ENCODE data around the gene ATP6V1E1. TPM values are rescaled to one million over a fixed set of nuclear protein-coding genes. Genes with fewer than 3 reads are reported as not detected.

Gene ATP6V1E1
- total and polyA plus RNA-seq, 10 of the 15 experiments (the other 5 are each of a cell fraction or from before 2014, with no cell fraction given), result 66.7 to 128 (median 87.9) TPM

GRCh38 chr22:17675584-17675983 lies 47.0 kb upstream of the ATP6V1E1 start:
- Histone ChIP-seq H3K4me2 (ENCODE audit: control insufficient read depth, insufficient read depth) (no peak overlapping the region), H3K36me3 (ENCODE audit: control insufficient read depth in 2 of 2, insufficient read depth in 2 of 2, low read length in 1 of 2) (no peaks in the 10 kb centered on the region; a peak in 1 of 4 replicates), H3K27ac (ENCODE audit: control insufficient read depth, insufficient read depth) (no peak overlapping the region), H3K79me2 (ENCODE audit: control insufficient read depth, insufficient read depth, low read length) (no peaks in the 10 kb centered on the region), H4K20me1 (ENCODE audit: control insufficient read depth, insufficient read depth) (no peaks in the 10 kb centered on the region), H3K27me3 (replicated peaks in 1 of 2; ENCODE audit: control insufficient read depth in 2 of 2, insufficient read depth in 2 of 2, low read length in 1 of 2) (no peaks in the 10 kb centered on the region), H3K9me3 (replicated peaks; ENCODE audit: control insufficient read depth, insufficient read depth, low read length) (no peaks in the 10 kb centered on the region), H2AFZ (ENCODE audit: control insufficient read depth, low read depth, low read length) (no peak overlapping the region), H3K4me3 (no peak overlapping the region), H3K9ac (ENCODE audit: control insufficient read depth, insufficient read depth, low read length) (no peak overlapping the region), H3K4me1 (ENCODE audit: control insufficient read depth, insufficient read depth, low read length) (no peaks in the 10 kb centered on the region)
- no peak for FAIRE-seq
- ChIA-PET CTCF (no interaction called here), RAD21 (ENCODE audit: unreplicated experiment) (no interaction called here), POLR2A (interaction anchor here (0.6 kb wide), 1 partner anchor 1409 kb away, joined by 3 read pairs; no protein-coding TSS in a partner anchor), SMC1A (ENCODE audit: uncharacterized antibody, unreplicated experiment) (interaction anchor here (1.1 kb wide), 1 partner anchor 31 kb away, joined by 4 read pairs; no protein-coding TSS in a partner anchor)
- TF ChIP-seq POLR2AphosphoS2 (IDR thresholded peaks at IDR 0.05; ENCODE audit: low read depth, low read length), result no peak
- ATAC-seq, result no peak
- in situ Hi-C loops (cut with MboI) (no loop called here), intact Hi-C loops (cut with micrococcal nuclease; ENCODE audit: unreplicated experiment) (no loop called here)
- BruUV-seq (replicated peaks), result no TSS peak
- WGBS (ENCODE audit: insufficient coverage, insufficient replicate concordance, low lambda C conversion rate, missing lambda C conversion rate), result 96% methylated on average over 1 of the region's 1 CpG
- no peak for DNase-seq (ENCODE audit: low read depth, low spot score)

DNA sequence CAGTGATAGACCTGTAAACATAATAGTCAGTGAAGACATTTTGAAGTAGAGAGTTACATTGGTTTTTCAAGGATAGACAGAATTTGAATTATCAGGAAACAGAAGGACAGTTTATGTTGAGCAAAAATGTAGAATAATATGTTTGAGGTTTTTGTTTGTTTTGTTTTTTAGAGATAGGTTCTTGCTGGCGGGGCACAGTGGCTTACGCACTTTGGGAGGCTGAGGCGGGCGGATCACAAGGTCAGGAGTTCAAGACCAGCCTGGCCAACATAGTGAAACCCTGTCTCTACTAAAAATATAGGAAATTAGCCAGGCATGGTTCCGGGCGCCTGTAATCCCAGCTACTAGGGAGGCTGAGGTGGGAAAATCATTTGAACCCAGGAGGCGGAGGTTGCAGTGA lies 45.6 kb upstream of the ATP6V1E1 start:
- Histone ChIP-seq H3K36me3 (ENCODE audit: control insufficient read depth in 2 of 2, insufficient read depth in 2 of 2, low read length in 1 of 2) (no peaks in the 10 kb centered on the region; a peak in 1 of 4 replicates), H2AFZ (ENCODE audit: control insufficient read depth, low read depth, low read length) (no peak overlapping the region), H3K4me3 (no peak overlapping the region), H3K9ac (ENCODE audit: control insufficient read depth, insufficient read depth, low read length) (no peak overlapping the region), H3K4me1 (ENCODE audit: control insufficient read depth, insufficient read depth, low read length) (no peaks in the 10 kb centered on the region), H4K20me1 (ENCODE audit: control insufficient read depth, insufficient read depth) (no peaks in the 10 kb centered on the region), H3K27me3 (replicated peaks in 1 of 2; ENCODE audit: control insufficient read depth in 2 of 2, insufficient read depth in 2 of 2, low read length in 1 of 2) (no peaks in the 10 kb centered on the region), H3K4me2 (ENCODE audit: control insufficient read depth, insufficient read depth) (no peak overlapping the region), H3K9me3 (replicated peaks; ENCODE audit: control insufficient read depth, insufficient read depth, low read length) (no peaks in the 10 kb centered on the region), H3K79me2 (ENCODE audit: control insufficient read depth, insufficient read depth, low read length) (no peaks in the 10 kb centered on the region), H3K27ac (ENCODE audit: control insufficient read depth, insufficient read depth) (no peak overlapping the region)
- ATAC-seq (no peak), FAIRE-seq (no peak), DNase-seq (ENCODE audit: low read depth, low spot score) (no peak)
- in situ Hi-C loops (cut with MboI) (no loop called here), intact Hi-C loops (cut with micrococcal nuclease; ENCODE audit: unreplicated experiment) (no loop called here)
- SMC1A ChIA-PET (ENCODE audit: uncharacterized antibody, unreplicated experiment), result interaction anchor here (0.6 kb wide), 1 partner anchor 70 kb away, joined by 3 read pairs; no protein-coding TSS in a partner anchor
- CTCF ChIA-PET, result no interaction called here
- WGBS (ENCODE audit: insufficient coverage, insufficient replicate concordance, low lambda C conversion rate, missing lambda C conversion rate), result 97% methylated on average over 6 of the region's 7 CpGs
- POLR2A ChIA-PET, result no interaction called here
- BruUV-seq (replicated peaks), result no TSS peak
- RAD21 ChIA-PET (ENCODE audit: unreplicated experiment), result no interaction called here
- TF ChIP-seq BHLHE40 (IDR thresholded peaks at IDR 0.05; ENCODE audit: borderline replicate concordance in 1 of 2, low read depth in 2 of 2, low read length in 1 of 2) (no peak), NKRF (conservative IDR thresholded peaks at IDR 0.05) (no peak), ZNF622 (IDR thresholded peaks at IDR 0.05) (no peak), PML (IDR thresholded peaks at IDR 0.05; ENCODE audit: low read length) (no peak), IKZF1 (conservative IDR thresholded peaks at IDR 0.05) (no peak), ZNF687 (IDR thresholded peaks at IDR 0.05) (no peak), IKZF2 (IDR thresholded peaks at IDR 0.05) (no peak), SRF (IDR thresholded peaks at IDR 0.05; ENCODE audit: low read depth in 2 of 2, low read length in 2 of 2) (no peak), MYB (IDR thresholded peaks at IDR 0.05; ENCODE audit: borderline replicate concordance, low read depth, low read length) (no peak)

Measured in GM12878 (cell line).